ENCODE data around the gene TLR1.

DNA sequence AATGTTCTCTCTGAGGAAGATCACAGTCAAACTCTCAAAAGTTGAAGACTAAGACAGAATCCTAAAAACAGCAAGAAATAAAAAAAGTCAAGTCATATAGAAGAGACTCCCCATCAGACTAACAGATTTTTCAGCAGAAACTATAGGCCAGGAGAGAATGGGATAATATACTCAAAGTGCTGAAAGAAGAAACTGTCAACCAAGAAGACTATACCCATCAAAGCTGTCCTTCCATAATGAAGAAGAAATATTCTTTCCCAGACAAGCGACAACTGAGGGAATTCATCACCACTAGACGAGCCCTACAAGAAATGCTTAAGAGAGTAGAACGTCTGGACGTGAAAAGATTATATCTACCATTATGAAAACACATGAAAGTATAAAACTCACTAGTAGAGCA, 30.0 kb upstream of the TLR1 start:
- TF ChIP-seq, protein P1, sequence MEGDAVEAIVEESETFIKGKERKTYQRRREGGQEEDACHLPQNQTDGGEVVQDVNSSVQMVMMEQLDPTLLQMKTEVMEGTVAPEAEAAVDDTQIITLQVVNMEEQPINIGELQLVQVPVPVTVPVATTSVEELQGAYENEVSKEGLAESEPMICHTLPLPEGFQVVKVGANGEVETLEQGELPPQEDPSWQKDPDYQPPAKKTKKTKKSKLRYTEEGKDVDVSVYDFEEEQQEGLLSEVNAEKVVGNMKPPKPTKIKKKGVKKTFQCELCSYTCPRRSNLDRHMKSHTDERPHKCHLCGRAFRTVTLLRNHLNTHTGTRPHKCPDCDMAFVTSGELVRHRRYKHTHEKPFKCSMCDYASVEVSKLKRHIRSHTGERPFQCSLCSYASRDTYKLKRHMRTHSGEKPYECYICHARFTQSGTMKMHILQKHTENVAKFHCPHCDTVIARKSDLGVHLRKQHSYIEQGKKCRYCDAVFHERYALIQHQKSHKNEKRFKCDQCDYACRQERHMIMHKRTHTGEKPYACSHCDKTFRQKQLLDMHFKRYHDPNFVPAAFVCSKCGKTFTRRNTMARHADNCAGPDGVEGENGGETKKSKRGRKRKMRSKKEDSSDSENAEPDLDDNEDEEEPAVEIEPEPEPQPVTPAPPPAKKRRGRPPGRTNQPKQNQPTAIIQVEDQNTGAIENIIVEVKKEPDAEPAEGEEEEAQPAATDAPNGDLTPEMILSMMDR (IDR thresholded peaks at IDR 0.05; ENCODE audit: low read length) = no peak
- no peak for TF ChIP-seq EZH2 (IDR thresholded peaks at IDR 0.05; ENCODE audit: borderline replicate concordance, low read length)

Measured in OCI-LY1 (cell line).